GM12878 (cell line): Measurements from ENCODE around the gene FUT7.

Source experiments
- CREB1 ChIP-seq: IDR thresholded peaks from 2 replicates; pipeline ENCODE4 v1.6.1; 2012; ENCODE audit warnings: low read depth, mild to moderate bottlenecking, inconsistent platforms
- RELA ChIP-seq: fragments of 450-650 bp; IDR thresholded peaks from 2 replicates; pipeline ENCODE4 v1.8.0; 2014; ENCODE audit warnings: borderline replicate concordance; ENCODE audit not compliant: partially characterized antibody
- SPI1 ChIP-seq: IDR thresholded peaks from 2 replicates; pipeline ENCODE4 v1.6.1; 2011; ENCODE audit warnings: low read depth, mild to moderate bottlenecking, low read length, moderate library complexity, borderline replicate concordance; ENCODE audit not compliant: insufficient read depth
- ZBTB40 ChIP-seq: fragments of 450-650 bp; IDR thresholded peaks from 2 replicates; pipeline ENCODE4 v1.6.1; 2016; ENCODE audit warnings: mild to moderate bottlenecking, moderate library complexity, borderline replicate concordance

DNA sequence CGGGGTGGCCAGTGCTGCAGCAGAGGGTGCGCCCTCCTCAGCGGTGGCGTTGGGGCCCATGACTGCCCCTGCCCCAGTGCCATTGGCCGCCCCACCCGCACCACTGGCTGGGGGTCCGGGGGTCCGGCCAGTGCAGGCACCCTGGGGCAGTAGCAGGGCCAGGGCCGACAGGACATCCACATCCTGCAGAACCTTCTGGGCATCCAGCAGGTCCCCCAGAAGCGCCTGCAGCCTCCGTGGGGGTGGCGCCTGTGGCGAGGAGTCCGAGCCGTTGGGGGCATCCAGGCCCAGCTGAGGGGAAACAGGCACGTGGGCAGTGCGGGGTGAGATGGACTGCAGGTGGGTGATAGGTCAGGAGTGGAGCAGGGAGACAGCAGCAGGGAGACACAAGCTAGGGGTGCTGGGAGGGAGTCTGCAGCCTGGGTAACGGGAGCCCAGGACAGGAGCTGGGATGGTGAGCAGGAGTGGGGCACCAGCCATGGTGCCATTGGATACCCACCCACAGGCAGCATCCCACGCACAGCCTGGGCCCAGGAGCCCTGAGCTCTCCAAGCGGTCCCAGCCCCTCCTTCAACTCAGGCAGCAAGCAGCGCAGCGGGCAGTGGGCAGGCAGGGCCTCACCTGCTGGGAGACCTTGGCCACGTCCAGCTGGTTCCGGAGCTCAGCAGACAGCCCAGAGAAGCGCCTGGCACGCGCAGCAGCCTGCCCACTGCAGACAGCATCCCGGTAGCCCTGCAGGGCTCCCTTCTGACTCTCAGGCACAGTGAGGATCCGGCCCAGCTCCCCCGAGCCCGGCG, 10.9 kb downstream of the FUT7 start:
- TF ChIP-seq RELA (no peak), SPI1 (no peak), ZBTB40 (no peak), CREB1 (no peak)
